ENCODE data around the gene DEXI.
"Not testable (repeated sequence)": the region's sequence is repeated elsewhere in the genome, so short reads cannot be mapped to it uniquely, and the experiment has no call there.

The DEXI gene

GRCh38 chr16:10968498-10968897 is 26.2 kb upstream of the DEXI start:
- no peak for DNase-seq

- no peak for DNase-seq
Observed at GRCh38 chr16:10967986-10968385, 25.7 kb upstream of the DEXI start.

GRCh38 chr16:10966559-10966958 is 24.3 kb upstream of the DEXI start:
- DNase-seq: not testable (repeated sequence)

GRCh38 chr16:10966129-10966528 is 23.9 kb upstream of the DEXI start:
- no peak for DNase-seq

- DNase-seq: no peak
Observed at GRCh38 chr16:10965440-10966061, 23.3 kb upstream of the DEXI start.

GRCh38 chr16:10964891-10965326 is 22.6 kb upstream of the DEXI start:
- DNase-seq: no peak

- DNase-seq: peak; percentile 68
Observed at GRCh38 chr16:10964039-10964890, 22.0 kb upstream of the DEXI start.

- DNase-seq: no peak
Observed at GRCh38 chr16:10961231-10961630, 19.0 kb upstream of the DEXI start.

- DNase-seq: no peak
Observed at GRCh38 chr16:10959161-10959560, 16.9 kb upstream of the DEXI start.

- no peak for DNase-seq
Observed at GRCh38 chr16:10957771-10958482, 15.7 kb upstream of the DEXI start.

- DNase-seq: no peak
Observed at GRCh38 chr16:10954903-10955302, 12.6 kb upstream of the DEXI start.

GRCh38 chr16:10951026-10951425 is 8.8 kb upstream of the DEXI start:
- DNase-seq: no peak

GRCh38 chr16:10950393-10950792 is 8.1 kb upstream of the DEXI start:
- DNase-seq: no peak

- no peak for DNase-seq
Observed at GRCh38 chr16:10949424-10949970, 7.2 kb upstream of the DEXI start.

GRCh38 chr16:10947211-10947787 is 5.0 kb upstream of the DEXI start:
- DNase-seq: no peak

GRCh38 chr16:10946308-10946707 is 4.0 kb upstream of the DEXI start:
- DNase-seq: no peak

- no peak for DNase-seq
Observed at GRCh38 chr16:10945065-10945787, 3.0 kb upstream of the DEXI start.

- peak; percentile 81 for DNase-seq
Observed at GRCh38 chr16:10944249-10945064, 2.2 kb upstream of the DEXI start, which contains the start of gene CLEC16A. CLEC16A (plus strand) TSS chr16:10944564; CDS start chr16:10944718, 154 bp downstream.

GRCh38 chr16:10943064-10943353 is 741 bp upstream of the DEXI start:
- DNase-seq: no peak

GRCh38 chr16:10941935-10942351 is 325 bp downstream of the DEXI start:
- DNase-seq: not testable (repeated sequence)

- DNase-seq: no peak
Observed at GRCh38 chr16:10941127-10941933, 938 bp downstream of the DEXI start.

All from DMS79 (cell line).